Measurements from ENCODE around the gene GDF7.

GDF7 gene

DNA sequence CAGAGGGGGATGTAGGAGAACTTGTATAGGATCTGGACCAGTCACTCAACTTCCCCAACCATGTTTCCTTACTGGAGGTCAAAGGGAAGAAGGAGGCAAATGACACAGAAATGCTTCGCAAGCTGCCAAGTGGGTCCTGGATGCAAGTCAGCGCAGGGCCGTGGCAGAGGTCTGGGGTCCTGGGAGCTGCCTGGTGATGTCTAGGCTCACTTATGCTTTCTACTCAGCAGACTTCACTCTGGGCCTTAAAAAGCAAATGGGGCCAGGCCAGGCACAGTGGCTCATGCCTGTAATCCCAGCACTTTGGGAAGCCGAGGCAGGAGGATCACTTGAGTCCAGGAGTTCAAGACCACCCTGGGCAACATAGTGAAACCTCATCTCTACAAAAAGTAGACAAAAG is 36.0 kb upstream of the GDF7 start:
- H3K4me1 ChIP-seq (ENCODE audit: control insufficient read depth, insufficient read depth, low read length), result peaks cover 9% of the 10 kb centered on the region
- no peak overlapping the region for H3K9ac ChIP-seq (ENCODE audit: low read depth, low read length)
- H3K27me3 ChIP-seq (ENCODE audit: control insufficient read depth, insufficient read depth, low read length), result no peaks in the 10 kb centered on the region
- no peak overlapping the region for H3K27ac ChIP-seq (ENCODE audit: low read depth, low read length)
- H3K9me3 ChIP-seq (ENCODE audit: control insufficient read depth, insufficient read depth, low read length), result no peaks in the 10 kb centered on the region
- no peaks in the 10 kb centered on the region for H3K36me3 ChIP-seq (ENCODE audit: control insufficient read depth, insufficient read depth, low read length)
- H3K4me3 ChIP-seq (ENCODE audit: low read depth, low read length), result no peak overlapping the region

DNA sequence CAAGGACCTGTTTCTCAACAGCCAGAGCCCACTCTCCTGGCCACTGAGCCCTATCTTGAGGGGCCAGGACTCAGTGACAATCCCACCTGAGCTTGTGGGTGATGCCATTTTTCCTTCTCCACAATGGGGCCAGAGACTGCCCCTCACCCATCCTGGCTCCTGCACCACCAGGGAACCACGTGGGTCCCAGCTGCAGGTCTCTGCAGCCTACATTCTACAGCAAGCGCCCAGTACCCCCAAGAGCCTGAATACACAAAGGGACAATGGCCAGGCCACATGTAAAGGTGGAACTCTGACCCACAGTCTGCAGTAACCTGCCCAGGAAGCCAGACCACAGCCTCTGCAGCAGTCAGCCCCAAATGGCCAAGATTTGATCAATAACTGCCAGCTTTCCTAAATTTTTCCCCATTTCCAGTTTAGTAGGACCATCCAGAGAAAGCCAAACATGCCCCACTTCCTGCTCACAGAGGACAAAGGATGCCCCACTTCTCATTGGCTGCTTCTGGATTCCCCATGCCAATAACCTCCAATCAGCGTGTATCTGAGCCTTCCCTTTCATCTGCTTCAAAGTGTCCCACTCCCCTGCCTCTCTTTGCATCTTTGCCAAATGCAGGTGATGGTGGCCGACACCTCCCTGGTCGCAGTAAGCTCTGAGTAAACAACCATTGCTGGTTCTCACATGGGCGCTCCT is 35.2 kb upstream of the GDF7 start:
- Histone ChIP-seq H3K9ac (ENCODE audit: low read depth, low read length) (no peak overlapping the region), H3K27ac (ENCODE audit: low read depth, low read length) (no peak overlapping the region), H3K4me3 (ENCODE audit: low read depth, low read length) (no peak overlapping the region), H3K4me1 (ENCODE audit: control insufficient read depth, insufficient read depth, low read length) (peaks cover 9% of the 10 kb centered on the region), H3K9me3 (ENCODE audit: control insufficient read depth, insufficient read depth, low read length) (no peaks in the 10 kb centered on the region), H3K27me3 (ENCODE audit: control insufficient read depth, insufficient read depth, low read length) (no peaks in the 10 kb centered on the region), H3K36me3 (ENCODE audit: control insufficient read depth, insufficient read depth, low read length) (no peaks in the 10 kb centered on the region)

- H3K27me3 ChIP-seq (ENCODE audit: control insufficient read depth, insufficient read depth, low read length), result no peaks in the 10 kb centered on the region
- H3K27ac ChIP-seq (ENCODE audit: low read depth, low read length), result no peak overlapping the region
- H3K4me3 ChIP-seq (ENCODE audit: low read depth, low read length), result no peak overlapping the region
- H3K36me3 ChIP-seq (ENCODE audit: control insufficient read depth, insufficient read depth, low read length), result no peaks in the 10 kb centered on the region
- peaks cover 9% of the 10 kb centered on the region for H3K4me1 ChIP-seq (ENCODE audit: control insufficient read depth, insufficient read depth, low read length)
- H3K9me3 ChIP-seq (ENCODE audit: control insufficient read depth, insufficient read depth, low read length), result no peaks in the 10 kb centered on the region
- H3K9ac ChIP-seq (ENCODE audit: low read depth, low read length), result no peak overlapping the region
Measured at GRCh38 chr2:20632446-20632990, 34.4 kb upstream of the GDF7 start.

DNA sequence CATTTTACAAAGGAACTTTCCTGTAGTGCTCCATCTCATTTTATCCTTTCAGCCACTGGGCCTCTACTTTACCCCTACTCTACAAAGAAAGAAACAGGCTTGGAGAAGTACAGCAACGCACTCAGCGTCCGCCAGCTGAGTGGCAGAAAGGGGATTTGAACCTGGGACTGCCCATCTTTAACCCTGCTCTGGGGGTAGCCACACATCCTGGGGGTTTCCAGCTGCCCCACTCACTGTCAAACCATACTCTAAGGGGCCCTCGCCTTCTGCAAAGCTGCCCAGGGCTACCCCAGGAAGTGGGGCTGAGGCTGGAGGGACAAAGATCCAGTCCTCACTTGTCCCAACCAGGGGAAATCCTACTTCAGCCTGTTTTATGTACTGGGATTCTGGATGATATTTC is 33.9 kb upstream of the GDF7 start:
- H3K36me3 ChIP-seq (ENCODE audit: control insufficient read depth, insufficient read depth, low read length), result no peaks in the 10 kb centered on the region
- H3K9me3 ChIP-seq (ENCODE audit: control insufficient read depth, insufficient read depth, low read length), result no peaks in the 10 kb centered on the region
- H3K4me3 ChIP-seq (ENCODE audit: low read depth, low read length), result no peak overlapping the region
- H3K27ac ChIP-seq (ENCODE audit: low read depth, low read length), result no peak overlapping the region
- H3K4me1 ChIP-seq (ENCODE audit: control insufficient read depth, insufficient read depth, low read length), result peaks cover 9% of the 10 kb centered on the region
- no peaks in the 10 kb centered on the region for H3K27me3 ChIP-seq (ENCODE audit: control insufficient read depth, insufficient read depth, low read length)
- H3K9ac ChIP-seq (ENCODE audit: low read depth, low read length), result no peak overlapping the region

DNA sequence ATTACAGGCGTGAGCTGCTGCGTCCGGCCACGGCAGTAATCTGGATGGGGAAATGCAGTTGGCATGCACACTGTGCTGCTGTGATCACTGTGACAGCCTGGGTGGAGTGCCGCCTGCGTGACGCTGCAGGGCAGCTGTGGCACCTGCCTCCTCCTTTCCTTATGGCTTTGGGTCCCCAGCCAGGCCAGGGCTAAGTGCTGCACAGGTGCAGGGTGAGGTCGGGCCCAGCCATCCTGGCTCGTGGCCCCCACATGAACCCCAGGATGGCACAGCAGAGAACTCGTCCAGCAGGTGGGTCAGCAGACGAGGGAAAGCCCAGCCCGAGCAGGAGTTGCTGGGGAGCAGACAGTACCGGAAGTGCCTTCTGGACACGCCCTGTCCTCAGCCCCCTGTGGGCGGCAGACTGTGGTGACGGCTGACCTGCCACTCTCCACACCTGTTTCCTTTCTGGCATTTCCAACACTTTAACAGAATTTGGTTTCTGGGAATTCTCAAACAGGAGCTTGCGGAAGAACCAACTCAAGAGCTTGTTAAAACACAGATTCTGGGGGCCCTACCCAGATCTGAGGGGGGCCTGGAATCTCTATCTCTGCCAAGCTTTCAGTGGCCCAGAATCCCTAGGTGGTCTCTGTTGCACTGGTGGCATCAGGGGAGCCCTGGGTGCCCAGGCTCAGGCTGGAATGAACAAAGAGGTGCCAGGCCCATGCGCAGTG is 33.0 kb upstream of the GDF7 start:
- Histone ChIP-seq H3K27me3 (ENCODE audit: control insufficient read depth, insufficient read depth, low read length) (no peaks in the 10 kb centered on the region), H3K36me3 (ENCODE audit: control insufficient read depth, insufficient read depth, low read length) (no peaks in the 10 kb centered on the region), H3K9ac (ENCODE audit: low read depth, low read length) (no peak overlapping the region), H3K4me1 (ENCODE audit: control insufficient read depth, insufficient read depth, low read length) (peaks cover 9% of the 10 kb centered on the region), H3K9me3 (ENCODE audit: control insufficient read depth, insufficient read depth, low read length) (no peaks in the 10 kb centered on the region), H3K27ac (ENCODE audit: low read depth, low read length) (no peak overlapping the region), H3K4me3 (ENCODE audit: low read depth, low read length) (no peak overlapping the region)

DNA sequence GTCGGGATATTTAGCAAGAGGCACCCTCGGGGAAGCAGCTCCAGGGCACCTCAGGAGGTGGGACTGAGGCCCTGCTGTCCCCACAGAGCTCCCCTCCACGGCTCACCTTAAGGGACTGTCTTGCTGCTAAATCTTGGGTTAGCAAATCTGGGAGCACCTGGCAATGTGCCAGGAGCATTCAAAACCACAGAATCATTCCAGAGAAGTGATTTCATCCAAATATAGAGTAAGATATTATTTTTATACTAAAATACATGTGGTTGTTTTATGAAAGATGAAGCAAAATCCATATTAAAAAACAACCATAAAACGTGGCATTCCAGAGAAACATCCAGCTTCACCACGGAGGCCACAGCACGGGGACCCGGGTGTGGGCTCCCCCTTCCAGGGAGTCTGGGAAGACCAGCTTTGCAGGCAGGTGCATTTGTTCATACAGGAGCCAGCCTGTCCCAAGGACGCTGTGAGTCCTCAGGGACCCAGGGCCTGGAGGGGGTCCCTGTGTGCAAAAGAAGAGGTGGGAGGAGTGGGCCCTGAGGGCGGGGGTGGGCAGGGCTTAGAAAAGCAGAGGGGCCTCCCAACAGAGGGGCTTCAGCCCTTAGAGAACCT is 32.3 kb upstream of the GDF7 start:
- H3K27ac ChIP-seq (ENCODE audit: low read depth, low read length), result no peak overlapping the region
- H3K27me3 ChIP-seq (ENCODE audit: control insufficient read depth, insufficient read depth, low read length), result no peaks in the 10 kb centered on the region
- H3K9me3 ChIP-seq (ENCODE audit: control insufficient read depth, insufficient read depth, low read length), result no peaks in the 10 kb centered on the region
- no peaks in the 10 kb centered on the region for H3K36me3 ChIP-seq (ENCODE audit: control insufficient read depth, insufficient read depth, low read length)
- no peak overlapping the region for H3K4me3 ChIP-seq (ENCODE audit: low read depth, low read length)
- H3K9ac ChIP-seq (ENCODE audit: low read depth, low read length), result no peak overlapping the region
- peaks cover 9% of the 10 kb centered on the region for H3K4me1 ChIP-seq (ENCODE audit: control insufficient read depth, insufficient read depth, low read length)

DNA sequence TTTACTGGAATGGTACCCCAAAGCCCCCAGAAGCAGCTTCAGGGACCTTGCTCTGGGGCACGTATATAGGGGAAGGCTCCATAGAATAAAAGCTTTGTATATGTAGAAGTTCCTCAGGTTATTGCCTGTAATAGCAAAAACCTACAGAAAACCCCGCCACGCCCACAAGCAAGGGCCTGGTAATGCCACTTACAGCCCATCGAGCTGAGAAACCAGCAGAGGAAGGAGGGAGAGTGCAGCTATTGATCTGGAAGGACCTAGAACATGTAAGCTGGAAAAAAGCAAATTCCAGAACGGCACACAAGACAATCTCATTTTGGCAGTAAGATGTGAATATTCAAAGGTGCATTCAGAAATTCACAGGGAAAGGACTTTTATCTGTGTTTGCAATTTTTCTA is 31.8 kb upstream of the GDF7 start:
- Histone ChIP-seq H3K36me3 (ENCODE audit: control insufficient read depth, insufficient read depth, low read length) (no peaks in the 10 kb centered on the region), H3K27me3 (ENCODE audit: control insufficient read depth, insufficient read depth, low read length) (no peaks in the 10 kb centered on the region), H3K27ac (ENCODE audit: low read depth, low read length) (no peak overlapping the region), H3K9me3 (ENCODE audit: control insufficient read depth, insufficient read depth, low read length) (no peaks in the 10 kb centered on the region), H3K9ac (ENCODE audit: low read depth, low read length) (no peak overlapping the region), H3K4me1 (ENCODE audit: control insufficient read depth, insufficient read depth, low read length) (peaks cover 9% of the 10 kb centered on the region), H3K4me3 (ENCODE audit: low read depth, low read length) (no peak overlapping the region)

- H3K9ac ChIP-seq (ENCODE audit: low read depth, low read length), result no peak overlapping the region
- no peak overlapping the region for H3K4me3 ChIP-seq (ENCODE audit: low read depth, low read length)
- no peaks in the 10 kb centered on the region for H3K9me3 ChIP-seq (ENCODE audit: control insufficient read depth, insufficient read depth, low read length)
- no peaks in the 10 kb centered on the region for H3K27me3 ChIP-seq (ENCODE audit: control insufficient read depth, insufficient read depth, low read length)
- peaks cover 4% of the 10 kb centered on the region; the same call in 1 of the 2 replicates for H3K36me3 ChIP-seq (ENCODE audit: control insufficient read depth, insufficient read depth, low read length)
- H3K4me1 ChIP-seq (ENCODE audit: control insufficient read depth, insufficient read depth, low read length), result peaks cover 9% of the 10 kb centered on the region
- H3K27ac ChIP-seq (ENCODE audit: low read depth, low read length), result no peak overlapping the region
Measured at GRCh38 chr2:20635675-20636584, 31.0 kb upstream of the GDF7 start.

DNA sequence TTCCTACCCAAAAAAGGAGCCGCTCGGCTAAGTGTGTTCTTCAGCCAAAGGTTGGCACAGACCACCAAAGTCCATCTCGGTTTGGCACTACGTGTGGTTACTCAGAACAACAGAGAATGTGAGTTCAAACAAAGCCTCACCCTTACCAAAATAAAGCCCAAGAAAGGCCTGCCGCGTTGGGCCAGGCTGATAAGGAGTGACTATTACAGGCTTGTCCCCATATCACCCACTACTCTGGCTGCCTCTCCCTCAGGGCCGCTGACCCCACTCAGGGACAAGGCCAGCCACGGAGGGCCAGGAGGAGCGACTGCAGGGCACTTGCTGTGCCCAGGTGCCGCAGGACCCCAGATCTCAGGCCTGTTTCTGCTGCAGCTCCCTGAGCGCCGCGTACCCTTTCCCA is 29.8 kb upstream of the GDF7 start:
- Histone ChIP-seq H3K36me3 (ENCODE audit: control insufficient read depth, insufficient read depth, low read length) (peaks cover 4% of the 10 kb centered on the region; the same call in 1 of the 2 replicates), H3K4me1 (ENCODE audit: control insufficient read depth, insufficient read depth, low read length) (peaks cover 9% of the 10 kb centered on the region), H3K27me3 (ENCODE audit: control insufficient read depth, insufficient read depth, low read length) (no peaks in the 10 kb centered on the region), H3K4me3 (ENCODE audit: low read depth, low read length) (no peak overlapping the region), H3K9ac (ENCODE audit: low read depth, low read length) (no peak overlapping the region), H3K27ac (ENCODE audit: low read depth, low read length) (no peak overlapping the region), H3K9me3 (ENCODE audit: control insufficient read depth, insufficient read depth, low read length) (no peaks in the 10 kb centered on the region)

- H3K27me3 ChIP-seq (ENCODE audit: control insufficient read depth, insufficient read depth, low read length), result no peaks in the 10 kb centered on the region
- no peak overlapping the region for H3K9ac ChIP-seq (ENCODE audit: low read depth, low read length)
- no peak overlapping the region for H3K27ac ChIP-seq (ENCODE audit: low read depth, low read length)
- H3K4me1 ChIP-seq (ENCODE audit: control insufficient read depth, insufficient read depth, low read length), result peaks cover 5% of the 10 kb centered on the region
- no peak overlapping the region for H3K4me3 ChIP-seq (ENCODE audit: low read depth, low read length)
- no peaks in the 10 kb centered on the region for H3K9me3 ChIP-seq (ENCODE audit: control insufficient read depth, insufficient read depth, low read length)
- H3K36me3 ChIP-seq (ENCODE audit: control insufficient read depth, insufficient read depth, low read length), result peaks cover 4% of the 10 kb centered on the region; the same call in 1 of the 2 replicates
Measured at GRCh38 chr2:20638014-20638413, 28.9 kb upstream of the GDF7 start.
